ENCODE measurements around the gene GIN1.
"Not testable (repeated sequence)": the region's sequence is repeated elsewhere in the genome, so short reads cannot be mapped to it uniquely, and the experiment has no call there.

The GIN1 gene

DNA sequence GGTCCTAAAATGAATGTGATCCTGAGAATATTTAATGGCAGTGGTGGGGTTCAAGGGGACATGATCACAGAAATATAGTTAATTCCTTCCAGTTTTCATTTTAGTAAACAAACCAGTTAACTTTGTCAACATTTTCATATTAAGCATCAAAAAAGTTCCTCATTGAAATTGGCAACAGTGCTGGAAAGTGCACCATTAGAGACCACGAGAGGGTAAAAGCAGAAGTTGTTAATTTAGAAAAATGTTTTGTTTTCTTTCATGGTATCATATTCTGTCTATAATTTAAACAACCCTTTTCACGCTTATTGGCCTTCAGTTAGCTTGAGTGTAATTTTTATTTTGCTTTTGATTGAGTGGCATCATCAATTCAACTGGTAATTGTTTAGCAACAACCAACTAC is 11.9 kb downstream of the GIN1 start:
- no peak for DNase-seq

DNA sequence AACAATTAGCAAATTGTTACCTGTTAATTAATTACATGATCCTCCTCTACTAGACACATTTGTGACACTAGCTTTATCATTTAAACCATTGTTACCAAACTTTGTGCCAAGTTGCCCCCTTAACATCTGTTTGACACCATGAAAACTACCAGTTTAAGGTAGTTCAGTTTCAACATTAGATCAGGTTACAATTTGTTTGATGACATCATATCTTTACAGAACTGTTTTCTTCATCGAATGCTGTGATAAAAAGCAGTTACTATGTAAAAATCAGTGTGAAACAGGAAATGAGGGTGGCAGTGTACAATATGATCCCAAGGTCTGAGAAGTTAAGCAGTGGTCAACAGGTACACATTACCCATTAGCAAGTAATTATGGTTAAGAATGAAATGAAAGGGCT is 17.7 kb downstream of the GIN1 start:
- DNase-seq: no peak

DNA sequence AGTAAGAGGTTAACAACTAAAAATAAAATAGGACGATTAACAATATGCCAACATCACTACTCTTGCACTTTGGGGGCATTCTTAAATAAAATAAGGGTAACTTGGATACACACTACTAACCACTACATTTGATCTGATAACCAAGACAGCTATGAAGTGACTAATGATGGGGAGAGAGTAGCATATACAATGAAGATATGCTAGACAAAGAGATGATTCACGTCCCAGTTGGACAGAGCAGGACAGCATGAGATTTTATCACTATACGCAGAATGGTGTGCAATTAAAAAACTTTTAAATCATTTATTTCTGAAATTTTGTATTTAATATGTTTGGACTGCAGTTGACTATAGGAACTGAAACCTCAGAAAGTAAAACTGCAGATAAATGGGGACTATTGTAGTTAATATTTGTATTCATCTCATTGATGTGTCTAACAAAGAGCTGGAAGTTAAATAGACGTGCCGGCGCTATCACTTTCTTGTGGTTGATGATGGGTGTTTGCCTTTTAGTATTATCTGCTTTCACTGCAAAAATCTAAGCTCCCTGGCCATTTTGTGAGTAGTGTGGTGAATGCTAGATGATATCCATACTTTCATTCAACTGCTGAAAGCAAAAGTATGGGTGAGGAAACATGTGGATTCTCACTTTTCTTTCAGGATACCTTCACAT is 18.7 kb downstream of the GIN1 start:
- no peak for DNase-seq

DNA sequence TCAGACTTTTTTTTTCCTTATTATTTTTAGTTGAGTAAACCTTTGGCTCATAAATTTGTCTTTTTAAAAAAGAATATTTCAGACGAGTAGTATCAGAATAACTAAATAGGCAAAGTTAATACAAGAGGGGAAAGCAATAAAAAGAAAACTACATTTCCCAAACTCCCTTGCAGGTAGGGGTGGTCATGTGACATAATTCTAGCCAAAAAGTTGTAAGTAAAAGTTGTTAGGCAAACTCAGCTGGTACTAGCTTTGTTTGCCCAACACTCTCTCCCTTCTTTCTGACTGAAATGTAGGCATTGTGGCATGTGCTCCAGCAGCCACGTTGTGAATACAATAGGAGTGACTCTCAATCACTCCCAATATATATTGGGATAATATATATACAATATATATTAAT is 20.9 kb downstream of the GIN1 start:
- no peak for DNase-seq

DNA sequence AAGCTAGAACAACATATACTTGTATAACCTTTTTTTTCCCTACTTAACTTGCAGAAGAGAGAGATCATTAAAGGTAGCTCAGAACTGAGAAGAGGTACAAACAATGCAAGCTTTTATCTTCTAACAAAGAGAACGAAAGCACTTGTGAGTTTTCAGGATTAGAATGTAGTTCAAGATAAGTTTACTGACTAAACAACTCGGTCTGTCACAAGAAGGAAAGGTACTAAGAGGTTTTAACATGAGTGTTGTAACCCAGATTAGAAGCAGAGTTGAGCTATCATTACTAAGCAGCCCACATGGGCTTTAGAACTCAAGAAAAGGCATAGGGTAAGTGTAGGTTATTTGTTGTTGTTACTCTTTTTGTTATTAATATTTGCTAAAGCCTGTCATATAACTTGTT is 25.2 kb downstream of the GIN1 start:
- no peak for DNase-seq

DNA sequence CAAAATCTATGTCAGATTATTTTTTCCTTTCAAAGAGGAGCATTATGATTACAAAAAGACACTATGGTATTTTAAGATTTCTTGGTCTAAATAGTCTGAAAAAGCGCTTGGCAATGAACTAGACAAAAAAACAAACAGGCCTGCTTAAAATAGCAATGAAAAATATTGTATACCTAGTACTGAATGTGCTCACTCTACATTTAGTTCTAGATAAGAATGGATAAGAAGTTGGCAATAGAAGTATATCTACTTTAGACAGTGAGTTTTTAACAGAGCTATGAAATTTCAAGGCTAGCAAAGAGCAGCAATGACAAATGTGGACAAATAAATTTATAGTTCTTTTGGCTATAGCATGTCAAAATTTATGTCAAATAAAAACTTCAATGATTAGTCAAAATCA is 26.2 kb downstream of the GIN1 start:
- no peak for DNase-seq

DNA sequence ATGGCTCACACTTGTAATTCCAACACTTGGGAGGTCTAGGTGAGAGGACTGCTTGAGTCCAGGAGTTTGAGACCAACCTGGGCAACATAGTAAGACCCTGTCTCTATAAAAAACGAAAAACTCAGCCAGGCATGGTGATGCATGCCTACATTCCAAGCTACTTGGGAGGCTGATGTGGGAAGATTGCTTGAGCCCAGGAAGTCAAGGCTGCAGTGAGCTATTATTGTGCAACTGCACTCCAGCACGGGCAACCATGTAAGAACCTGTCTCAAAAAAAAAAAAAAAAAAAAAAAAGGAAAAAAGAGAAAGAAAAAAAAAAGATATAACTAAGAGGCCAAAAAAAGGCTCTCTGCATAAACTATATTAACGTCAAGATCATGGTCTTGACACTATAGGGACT is 27.3 kb downstream of the GIN1 start:
- no peak for DNase-seq

DNA sequence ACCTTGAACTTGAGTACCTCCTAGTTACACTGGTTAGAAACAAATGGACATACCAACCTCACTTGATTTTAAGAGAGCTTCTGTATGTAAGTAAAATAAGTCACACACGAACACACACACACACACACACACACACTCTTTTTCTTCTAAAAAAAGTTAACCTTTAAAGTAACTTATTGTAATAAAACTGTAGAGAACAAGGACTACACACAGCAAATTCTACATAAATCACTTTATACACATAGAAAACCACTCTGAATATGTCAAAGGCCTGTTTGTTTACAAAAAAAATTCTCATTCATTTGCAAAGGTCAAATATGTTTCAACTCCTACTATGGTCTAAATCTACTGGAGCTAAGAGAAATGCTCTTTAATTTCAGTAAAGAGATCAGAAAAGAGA is 29.1 kb downstream of the GIN1 start:
- DNase-seq: no peak

DNA sequence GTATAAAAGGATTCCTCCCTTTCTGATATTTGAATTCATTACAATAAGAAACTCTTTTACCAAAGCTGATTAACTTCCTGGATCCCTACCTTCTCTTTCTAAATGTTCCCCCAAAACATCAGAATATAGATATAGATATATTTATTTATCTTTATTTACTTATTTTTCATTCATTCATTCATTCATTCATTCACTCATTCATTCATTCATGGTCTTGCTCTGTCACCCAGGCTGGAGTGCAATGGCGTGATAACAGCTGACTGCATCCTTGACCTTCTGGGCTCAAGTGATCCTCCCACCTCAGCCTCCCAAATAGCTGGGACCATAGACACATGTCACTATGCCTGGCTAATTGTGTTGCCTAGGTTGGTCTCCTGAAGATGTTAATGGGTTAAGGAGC is 30.7 kb downstream of the GIN1 start:
- DNase-seq: no peak

DNA sequence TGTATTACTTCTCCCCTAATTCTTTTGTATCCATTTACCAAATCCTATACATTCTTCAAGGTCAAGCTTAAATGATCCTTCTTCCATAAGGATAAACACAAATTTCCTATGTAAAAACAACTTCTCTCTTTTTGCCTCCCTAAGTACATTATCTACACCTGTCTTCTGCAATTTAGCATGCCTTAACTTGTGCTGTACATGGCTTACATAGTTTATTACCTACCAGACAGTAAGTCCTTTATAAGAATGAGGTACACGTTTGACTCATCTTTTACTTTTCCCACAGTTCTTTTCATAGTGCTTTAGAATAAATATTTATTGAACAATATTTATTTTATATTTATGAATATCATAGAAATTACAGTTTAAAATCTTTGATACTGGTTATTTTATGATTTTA is 33.4 kb downstream of the GIN1 start:
- no peak for DNase-seq

DNA sequence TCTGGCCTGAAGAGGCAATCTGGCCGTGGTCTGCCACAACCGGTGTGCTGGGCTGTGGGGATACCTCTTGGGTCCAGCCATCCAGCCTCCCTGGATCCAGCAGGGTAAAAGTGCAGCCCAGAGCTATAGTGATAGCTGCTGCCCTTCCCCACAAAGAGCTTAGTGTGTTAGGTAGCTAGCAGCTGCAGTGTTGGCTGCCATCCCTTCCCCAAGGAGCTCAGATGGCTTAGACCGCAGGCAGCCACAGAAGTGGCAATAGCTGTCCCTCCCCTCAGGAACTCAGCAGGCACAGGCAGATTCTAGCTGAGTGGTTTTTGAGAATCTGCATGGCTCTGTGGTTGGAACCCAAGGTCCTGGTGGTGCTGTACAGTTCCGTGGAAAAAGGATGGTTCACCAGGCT is 40.1 kb downstream of the GIN1 start:
- no peak for DNase-seq

DNA sequence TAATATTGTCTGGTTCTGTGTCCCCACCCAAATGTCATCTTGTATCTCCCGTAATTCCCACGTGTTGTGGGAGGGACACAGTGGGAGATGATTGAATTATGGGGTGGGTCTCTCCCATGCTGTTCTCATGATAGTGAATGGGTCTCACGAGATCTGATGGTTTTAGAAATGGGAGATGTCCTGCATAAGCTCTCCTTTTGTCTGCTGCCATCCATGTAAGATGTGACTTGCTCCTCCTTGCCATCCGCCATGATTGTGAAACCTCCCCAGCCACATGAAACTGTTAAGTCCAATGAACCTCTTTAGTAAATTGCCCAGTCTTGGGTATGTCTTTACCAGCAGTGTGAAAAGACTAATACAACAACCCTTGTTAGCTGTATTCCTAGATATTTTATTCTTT is 44.5 kb downstream of the GIN1 start:
- DNase-seq: no peak

DNA sequence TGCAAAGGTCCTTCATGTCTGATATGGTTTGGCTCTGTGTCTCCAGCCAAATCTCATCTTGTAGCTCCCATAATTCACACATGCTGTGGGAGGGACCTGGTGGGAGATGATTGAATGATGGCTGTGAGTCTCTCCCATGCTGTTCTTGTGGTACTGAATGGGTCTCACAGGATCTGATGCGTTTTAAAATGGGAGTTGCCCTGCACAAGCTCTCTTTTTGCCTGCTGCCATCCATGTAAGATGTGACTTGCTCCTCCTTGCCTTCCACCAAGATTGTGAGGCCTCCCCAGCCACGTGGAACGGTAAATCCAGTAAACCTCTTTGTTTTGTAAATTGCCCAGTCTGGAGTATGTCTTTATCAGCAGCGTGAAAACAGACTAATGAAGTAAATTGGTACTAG is 46.4 kb downstream of the GIN1 start:
- not testable (repeated sequence) for DNase-seq

DNA sequence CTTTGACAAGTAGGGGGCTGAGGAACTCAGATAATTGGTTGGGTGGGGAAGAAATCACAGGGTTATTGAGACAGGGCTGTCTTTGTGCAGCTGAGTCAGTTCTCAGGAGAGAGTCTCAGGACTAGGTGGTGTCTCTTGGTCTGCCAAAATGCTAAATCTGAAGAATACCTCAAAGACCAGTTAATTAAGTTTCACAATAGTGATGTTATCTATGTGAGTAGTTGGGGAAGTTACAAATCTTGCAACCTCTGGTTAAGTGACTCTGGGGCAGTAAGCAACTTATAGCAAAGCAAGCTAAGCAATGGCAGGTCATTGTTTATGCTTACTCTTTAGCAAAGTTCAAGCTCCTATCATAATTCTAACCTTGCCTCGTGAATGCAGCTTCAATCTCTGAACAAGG is 53.6 kb downstream of the GIN1 start:
- no peak for DNase-seq

DNA sequence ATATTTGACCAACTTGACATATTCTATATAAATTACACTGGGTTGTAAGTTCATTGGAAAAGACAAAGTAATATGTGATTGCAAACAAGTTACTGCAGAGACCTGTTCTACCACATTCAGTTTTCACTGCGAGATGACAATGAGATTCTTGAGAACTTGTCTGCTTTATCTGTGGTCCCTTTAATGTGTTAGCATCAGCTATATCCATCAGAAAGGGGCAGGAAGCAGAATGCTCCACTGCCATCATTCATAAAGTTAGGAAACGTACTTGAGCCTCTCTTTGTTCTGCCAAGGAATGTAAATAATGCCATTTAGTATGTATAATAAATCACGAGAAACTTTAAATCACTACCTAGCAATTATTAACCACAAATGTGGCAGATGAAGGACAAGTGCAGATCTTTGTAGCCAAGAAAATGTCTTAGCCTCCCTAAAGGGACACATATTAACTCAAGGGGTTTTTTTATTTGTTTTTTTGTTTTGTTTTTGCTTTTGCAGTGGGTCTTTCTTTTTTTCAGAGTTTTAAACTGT is 59.4 kb downstream of the GIN1 start:
- DNase-seq: no peak

DNA sequence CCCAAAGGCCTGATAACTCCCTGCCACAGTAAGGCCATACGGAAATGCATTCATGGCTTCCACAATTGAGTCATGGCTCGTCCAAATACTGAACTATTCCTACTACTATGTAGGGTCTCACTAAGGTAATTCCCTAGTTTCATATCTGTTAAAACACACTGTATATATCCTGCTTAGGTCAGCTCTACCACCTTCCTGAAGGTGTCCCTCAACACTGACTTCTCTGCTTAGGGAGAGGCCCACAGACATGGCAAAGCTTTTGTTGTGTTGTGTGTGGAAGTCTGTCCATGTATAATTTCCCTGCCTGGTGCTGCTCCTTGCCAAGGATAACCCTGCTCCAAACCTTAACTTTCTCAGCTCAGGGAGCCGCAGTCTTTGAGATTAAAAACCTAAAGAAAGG is 60.4 kb downstream of the GIN1 start:
- DNase-seq: no peak

DNA sequence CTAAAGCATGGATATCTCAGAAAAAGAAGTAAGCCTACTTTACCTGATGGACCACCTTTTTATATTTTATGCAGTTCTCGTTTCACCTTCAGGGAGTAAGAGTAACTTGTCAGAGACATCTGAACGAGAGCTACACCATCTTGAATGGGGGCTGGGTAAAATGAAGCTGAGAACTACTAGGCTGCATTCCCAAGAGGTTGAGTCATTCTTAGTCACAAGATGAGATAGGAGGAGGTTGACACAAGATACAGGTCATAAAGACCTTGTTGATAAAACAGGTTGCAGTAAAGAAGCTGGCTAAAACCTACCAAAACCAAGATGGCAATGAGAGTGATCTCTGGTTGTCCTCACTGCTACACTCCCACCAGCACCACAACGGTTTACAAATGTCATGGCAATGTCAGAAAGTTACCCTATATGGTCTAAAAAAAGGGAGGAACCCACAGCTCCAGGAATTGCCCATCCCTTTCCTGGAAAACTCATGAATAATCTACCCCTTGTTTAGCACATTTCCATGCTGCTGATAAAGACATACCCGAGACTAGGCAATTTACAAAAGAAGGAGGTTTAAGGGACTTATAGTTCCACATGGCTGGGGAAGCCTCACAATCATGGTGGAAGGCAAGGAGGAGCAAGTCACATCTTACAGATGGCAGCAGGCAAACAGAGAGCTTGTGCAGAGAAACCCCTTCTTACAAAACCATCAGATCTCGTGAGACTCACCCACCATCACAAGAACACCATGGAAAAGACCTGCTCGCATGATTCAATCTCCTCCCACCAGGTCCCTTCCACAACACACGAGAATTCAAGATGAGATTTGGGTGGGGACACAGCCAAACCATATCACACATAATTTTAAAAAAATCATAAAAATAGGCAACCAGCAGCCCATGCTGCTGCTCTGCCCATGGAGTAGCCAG is 62.5 kb downstream of the GIN1 start:
- no peak for DNase-seq

DNA sequence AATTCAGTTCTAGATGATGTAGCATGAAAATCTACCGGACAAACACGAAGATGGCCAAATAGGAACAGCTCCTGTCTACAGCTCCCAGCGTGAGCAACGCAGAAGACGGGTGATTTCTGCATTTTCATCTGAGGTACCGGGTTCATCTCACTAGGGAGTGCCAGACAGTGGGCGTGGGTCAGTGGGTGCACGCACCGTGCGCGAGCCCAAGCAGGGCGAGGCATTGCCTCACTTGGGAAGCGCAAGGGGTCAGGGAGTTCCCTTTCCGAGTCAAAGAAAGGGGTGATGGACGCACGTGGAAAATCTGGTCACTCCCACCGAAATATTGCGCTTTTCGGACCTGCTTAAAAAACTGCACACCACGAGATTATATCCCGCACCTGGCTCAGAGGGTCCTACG is 73.2 kb downstream of the GIN1 start:
- not testable (repeated sequence) for DNase-seq

DNA sequence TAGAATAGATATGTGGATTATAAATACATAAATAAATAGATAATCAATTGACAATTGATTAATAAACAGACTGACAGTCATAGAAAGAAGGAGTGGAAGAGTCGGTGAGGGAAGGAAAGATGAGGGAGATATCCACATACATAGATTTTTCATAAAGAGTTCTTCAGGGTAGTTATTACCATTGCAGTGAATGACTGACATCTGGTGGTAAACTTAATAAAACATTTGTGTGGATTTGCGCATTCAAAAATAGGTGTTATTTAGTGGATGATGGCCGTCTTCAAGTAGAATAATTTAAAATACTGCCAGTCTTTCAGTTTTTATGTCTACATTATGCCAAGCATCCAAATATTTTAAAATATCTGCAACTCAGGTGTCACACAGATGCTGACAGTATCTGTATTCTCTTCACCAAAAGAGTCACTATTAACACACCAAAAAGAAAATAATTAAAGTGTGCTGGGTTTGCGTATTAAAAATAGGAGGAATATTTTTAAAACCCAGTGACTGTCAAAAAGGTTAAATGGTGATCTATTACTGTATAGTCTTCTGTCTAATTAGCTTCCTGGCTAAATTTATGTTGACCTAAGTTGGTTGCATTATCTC is 78.8 kb downstream of the GIN1 start:
- DNase-seq: no peak

DNA sequence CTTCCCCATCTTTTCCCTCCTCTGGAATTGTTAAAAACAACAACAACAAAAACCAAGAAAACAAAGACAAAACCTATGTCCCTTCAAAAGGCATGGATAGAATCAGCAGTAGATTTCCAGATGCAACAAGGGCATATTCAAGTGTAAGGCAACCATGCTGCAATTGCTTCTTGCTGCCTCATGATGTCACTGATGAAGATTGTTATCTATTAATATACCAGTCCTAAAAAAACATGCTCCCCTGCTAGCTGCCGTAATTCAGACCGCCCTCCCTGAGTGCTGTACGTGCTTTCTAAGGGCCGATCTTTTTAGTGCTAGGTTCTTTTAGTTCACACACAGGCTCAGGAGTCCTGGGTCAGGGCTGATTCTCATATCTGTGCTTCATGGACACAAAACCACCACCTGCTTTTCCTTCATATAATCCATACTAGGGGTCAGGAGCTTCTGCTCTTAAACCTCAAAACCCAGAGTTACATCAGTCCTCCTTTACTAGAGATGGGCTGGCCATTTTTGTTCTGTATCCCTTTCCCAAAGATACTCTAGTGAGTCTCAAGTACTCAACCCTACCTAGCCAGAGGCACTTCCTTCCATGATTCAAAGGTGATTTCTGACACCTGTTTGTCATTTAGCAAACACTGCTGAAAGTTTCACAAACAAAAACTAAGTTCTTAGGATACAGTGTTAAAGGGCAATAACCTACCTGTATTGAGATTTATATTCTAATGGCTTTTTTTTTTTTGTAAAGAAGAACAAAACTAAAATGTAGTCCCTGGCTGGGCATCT is 82.1 kb downstream of the GIN1 start:
- no peak for DNase-seq

DNA sequence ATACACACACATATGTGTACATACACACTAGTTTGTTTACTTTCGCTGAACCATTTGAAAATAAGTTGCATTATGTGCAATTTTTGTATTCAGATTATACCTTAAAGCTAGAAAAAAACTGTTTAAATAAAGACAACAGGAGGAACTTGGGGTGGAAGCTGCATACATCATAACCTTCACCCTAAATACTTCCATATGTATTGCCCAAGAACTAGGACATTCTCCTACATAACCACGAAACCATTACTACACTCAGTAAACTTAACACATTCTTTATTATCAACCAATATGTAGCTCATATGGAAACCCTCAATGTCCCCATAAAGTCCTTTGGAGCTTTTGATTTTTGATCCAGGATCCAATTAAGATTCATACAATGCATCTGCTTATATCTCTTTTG is 83.3 kb downstream of the GIN1 start:
- DNase-seq: no peak

All from activated CD4-positive, CD25-positive, alpha-beta regulatory T cell (primary cell).